22Rv1 (cell line): ENCODE measurements around the gene FANCC.

Source experiments
- H3K27ac ChIP-seq: fragments of 450-650 bp; 2 replicates; pipeline ENCODE4 v1.5.1; 2017
- ZFX ChIP-seq: fragments of 450-650 bp; IDR thresholded peaks from 2 replicates; pipeline ENCODE4 v1.6.1; 2017; ENCODE audit warnings: antibody characterized with exemption, borderline replicate concordance
- TF ChIP-seq, protein P1 (sequence below): fragments of 450-650 bp; IDR thresholded peaks from 2 replicates; pipeline ENCODE4 v1.5.1; 2017; ENCODE audit warnings: mild to moderate bottlenecking

The FANCC gene

DNA sequence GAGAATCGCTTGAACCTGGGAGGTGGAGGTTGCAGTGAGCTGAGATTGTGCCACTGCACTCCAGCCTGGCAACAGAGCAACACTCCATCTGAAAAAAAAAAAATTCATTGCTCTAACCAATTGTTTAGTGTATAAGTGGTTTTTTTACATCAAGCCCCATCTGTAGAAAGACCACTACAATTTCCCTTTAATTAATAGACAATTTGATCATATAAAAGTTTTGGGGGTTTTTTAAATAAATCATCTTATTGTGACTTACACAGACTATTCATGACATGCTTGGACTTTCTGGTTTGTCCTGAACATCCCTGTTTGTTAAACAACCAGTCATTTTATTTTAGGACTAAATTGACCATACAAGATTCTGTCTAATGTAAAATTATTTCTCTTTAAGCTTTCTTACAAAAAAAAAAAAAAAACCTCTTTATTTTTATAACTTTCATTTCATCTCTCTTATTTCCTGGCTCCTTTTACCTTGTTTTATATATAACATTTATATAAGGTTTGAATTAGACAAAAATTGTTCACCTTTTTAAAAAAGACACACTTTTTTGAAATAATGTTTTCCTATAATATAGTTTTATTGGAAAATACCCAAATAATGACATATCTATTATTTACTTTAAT lies 9.8 kb upstream of the FANCC start:
- no peak for TF ChIP-seq ZFX
- TF ChIP-seq, protein P1, sequence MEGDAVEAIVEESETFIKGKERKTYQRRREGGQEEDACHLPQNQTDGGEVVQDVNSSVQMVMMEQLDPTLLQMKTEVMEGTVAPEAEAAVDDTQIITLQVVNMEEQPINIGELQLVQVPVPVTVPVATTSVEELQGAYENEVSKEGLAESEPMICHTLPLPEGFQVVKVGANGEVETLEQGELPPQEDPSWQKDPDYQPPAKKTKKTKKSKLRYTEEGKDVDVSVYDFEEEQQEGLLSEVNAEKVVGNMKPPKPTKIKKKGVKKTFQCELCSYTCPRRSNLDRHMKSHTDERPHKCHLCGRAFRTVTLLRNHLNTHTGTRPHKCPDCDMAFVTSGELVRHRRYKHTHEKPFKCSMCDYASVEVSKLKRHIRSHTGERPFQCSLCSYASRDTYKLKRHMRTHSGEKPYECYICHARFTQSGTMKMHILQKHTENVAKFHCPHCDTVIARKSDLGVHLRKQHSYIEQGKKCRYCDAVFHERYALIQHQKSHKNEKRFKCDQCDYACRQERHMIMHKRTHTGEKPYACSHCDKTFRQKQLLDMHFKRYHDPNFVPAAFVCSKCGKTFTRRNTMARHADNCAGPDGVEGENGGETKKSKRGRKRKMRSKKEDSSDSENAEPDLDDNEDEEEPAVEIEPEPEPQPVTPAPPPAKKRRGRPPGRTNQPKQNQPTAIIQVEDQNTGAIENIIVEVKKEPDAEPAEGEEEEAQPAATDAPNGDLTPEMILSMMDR = no peak
- no peak overlapping the region for H3K27ac ChIP-seq

DNA sequence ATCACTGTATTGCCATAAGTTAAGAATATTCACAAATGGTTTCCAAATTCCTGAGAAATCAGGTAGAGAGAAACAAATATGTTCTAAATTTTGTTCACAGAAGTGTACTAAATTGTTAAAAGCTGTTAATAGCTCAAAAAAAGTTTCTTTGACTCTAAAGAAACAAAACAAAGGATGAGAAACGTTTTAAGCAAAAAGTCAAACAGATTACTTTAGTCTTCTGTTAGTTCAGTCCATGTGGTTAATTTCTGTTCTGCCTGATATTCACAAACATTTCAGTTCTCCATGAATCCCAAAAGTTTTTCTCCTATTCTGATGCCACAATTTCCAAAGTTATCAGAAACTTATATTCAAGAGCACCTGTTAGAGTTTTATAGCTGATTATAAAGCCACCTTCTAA lies 7.7 kb upstream of the FANCC start:
- TF ChIP-seq, protein P1 = no peak
- no peak for TF ChIP-seq ZFX
- H3K27ac ChIP-seq = no peak overlapping the region

DNA sequence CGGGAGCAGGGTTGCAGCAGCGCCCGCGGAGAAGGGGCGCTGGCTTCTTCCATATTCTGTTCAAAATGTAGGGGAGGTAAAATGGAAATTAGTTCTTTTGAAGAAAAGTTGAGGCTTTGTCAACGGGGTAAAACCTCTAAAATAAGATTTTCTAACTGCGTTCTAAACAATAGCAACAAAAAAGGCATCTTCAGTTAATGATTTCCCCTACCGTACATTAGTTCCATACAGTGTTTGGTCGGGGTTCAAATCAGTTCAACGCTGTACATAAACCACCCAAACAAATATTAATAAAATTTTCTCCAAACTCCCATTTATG lies 343 bp upstream of the FANCC start:
- TF ChIP-seq, protein P1 = no peak
- TF ChIP-seq ZFX = no peak
- peak overlapping the region; percentile 99 for H3K27ac ChIP-seq

DNA sequence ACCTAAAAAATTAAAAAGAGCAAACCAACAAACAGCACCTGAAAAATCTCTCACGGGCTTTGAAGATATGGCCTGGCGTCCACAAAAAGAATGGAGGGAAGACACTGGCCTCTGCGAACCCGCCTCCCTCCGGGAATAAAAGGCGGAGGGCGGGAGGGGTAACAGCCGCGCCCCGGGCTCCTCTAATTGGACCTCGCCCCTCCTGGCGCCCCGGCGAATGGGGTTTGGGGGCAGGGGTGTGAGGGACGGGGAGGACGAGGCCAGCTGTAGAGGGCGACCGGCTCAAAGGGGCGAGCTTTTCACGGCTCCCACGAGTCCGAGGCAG lies 753 bp downstream of the FANCC start:
- TF ChIP-seq ZFX = no peak
- TF ChIP-seq, protein P1 = no peak
- H3K27ac ChIP-seq = peak overlapping the region; percentile 99

DNA sequence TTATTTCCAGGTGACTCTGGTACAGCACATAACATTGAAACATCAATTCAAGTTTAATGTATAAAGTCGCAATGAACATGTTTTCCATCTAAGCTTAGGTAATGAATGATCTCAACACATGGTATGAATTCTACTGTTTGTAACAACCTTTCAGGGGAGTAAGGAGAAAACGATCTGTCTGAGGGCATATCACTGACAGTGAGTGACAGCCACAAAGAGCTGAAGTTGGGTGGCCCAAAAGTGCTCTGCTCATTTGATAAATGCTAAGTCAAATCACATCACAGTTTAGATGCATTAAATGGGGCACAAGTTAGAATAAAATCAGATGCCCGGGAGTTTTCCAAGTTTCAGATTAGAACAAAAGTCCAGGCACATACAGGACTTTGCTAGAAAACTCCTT lies 1.2 kb downstream of the FANCC start:
- H3K27ac ChIP-seq = peak overlapping the region; percentile 99
- TF ChIP-seq, protein P1 = no peak

DNA sequence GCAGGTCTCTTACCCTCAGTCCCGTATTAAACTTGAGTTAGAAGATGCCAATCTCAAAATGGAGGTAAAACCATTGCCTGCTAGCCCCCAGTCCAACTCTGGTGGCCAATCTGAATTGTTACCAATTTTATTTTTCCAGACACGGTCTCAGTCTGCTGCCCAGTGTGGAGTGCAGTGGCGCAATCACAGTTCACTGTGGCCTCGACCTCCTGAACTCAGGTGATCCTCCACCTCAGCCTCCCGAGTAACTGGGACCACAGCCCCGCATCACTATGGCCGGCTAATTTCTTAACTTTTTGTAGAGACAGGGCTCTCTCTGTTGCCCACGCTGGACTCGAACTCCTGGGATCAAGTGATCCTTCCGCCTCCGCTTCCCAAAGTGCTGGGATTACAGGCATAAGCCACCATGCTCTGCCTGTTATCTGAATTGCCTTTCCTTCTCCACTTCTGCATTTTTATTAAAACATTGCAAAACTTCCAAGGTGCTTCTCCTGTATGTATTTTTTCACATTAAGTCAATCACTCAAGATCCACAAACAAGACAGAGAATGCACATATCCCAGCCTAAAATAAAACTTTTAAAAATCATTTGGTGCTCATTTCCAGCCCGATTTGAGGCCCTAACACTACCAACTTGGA lies 2.3 kb downstream of the FANCC start:
- no peak overlapping the region for H3K27ac ChIP-seq
- TF ChIP-seq, protein P1 = no peak
- TF ChIP-seq ZFX = no peak

DNA sequence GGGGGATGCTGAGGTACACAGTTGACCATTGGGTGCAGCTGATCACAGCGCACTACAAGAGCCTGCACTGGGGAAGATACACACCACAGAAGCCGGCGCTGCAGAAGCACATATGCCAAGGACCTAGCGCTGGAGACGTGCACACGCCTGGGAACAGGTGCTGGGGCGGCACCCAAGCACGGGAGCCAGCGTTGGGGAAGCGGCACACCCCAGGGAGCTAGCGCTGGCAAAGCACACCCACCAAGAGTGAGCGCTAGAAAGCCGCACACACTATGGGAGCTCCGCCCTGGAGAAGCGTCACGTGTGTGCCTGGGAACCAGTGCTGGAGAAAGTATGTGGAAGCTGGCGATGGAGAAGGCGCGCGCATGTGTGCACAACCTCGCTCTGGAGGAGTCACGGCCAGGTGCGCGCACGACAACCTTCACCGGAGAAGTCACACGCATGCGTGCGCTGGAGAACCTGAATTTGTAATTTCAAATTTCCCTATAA lies 4.5 kb downstream of the FANCC start:
- peak overlapping the region; percentile 23 for H3K27ac ChIP-seq
- TF ChIP-seq, protein P1 = no peak
- no peak for TF ChIP-seq ZFX
